Right ventricle myocardium inferior (tissue), 1 donor: ENCODE data around the gene UBLCP1. TPM values are rescaled to one million over a fixed set of nuclear protein-coding genes. Genes with fewer than 3 reads are reported as not detected.
"Not testable (repeated sequence)": the region's sequence is repeated elsewhere in the genome, so short reads cannot be mapped to it uniquely, and the experiment has no call there.

ENCODE experiments used
- ATAC-seq: fragments of 200-7000 bp; cut with Tn5 transposase; one replicate; pipeline ENCODE4 v1.9.1; 2020; ENCODE audit warnings: mild to moderate bottlenecking, moderate library complexity
- DNase-seq: peaks from one replicate; pipeline ENCODE4 v3.0.0; 2021; ENCODE audit errors: missing footprints
- intact Hi-C: fragments of 100-400 bp; cut with DNase I; formaldehyde crosslinking; loops from one replicate; pipeline ENCODE4 v1.11.0; 2022
- long read RNA-seq: library from polyadenylated mRNA; unstranded; transcript quantifications from one replicate; pipeline ENCODE4 v2.0.0, GENCODE V29; 2021
- total RNA-seq: library from RNA; stranded (reverse); fragmentation: NEBNext Ultra II Directional; extraction: Animal tissue kit (Norgen Biotek cat#: 25700); gene quantifications from one replicate; pipeline ENCODE4 v1.2.1, GENCODE V29; 2021
- donor health status: DM: no; HTN: yes; CAD: no; lungs with severe emphysema.

The UBLCP1 gene
- total RNA-seq: 14.6 TPM
- long read RNA-seq, transcript UBLCP1-201 (11 exons, 2,392 nt): major isoform, 7 of 7 reads
- long read RNA-seq, partial matches to known transcripts: 0 of 7 reads
- long read RNA-seq, other reads (novel, unspliced or antisense): 0 of 7 reads

GRCh38 chr5:159262859-159263568 lies at the start of gene UBLCP1:
TSS of gene UBLCP1 (plus strand) at chr5:159263290. CDS start at chr5:159268916, 5,626 bp downstream.
- intact Hi-C loops: loop anchor here (1.0 to 5.0 kb wide), 3 partner anchors 54 to 107 kb away; partner anchors contain the start of gene RNF145
- DNase-seq (peak; percentile 89), ATAC-seq (peak; percentile 93)

- ATAC-seq: no peak
- no peak for DNase-seq
- intact Hi-C loops: no loop called here
Observed at GRCh38 chr5:159214486-159215271, 48.4 kb upstream of the UBLCP1 start.

GRCh38 chr5:159215886-159216285 lies 47.2 kb upstream of the UBLCP1 start:
- intact Hi-C loops: no loop called here
- no peak for DNase-seq
- no peak for ATAC-seq

- DNase-seq: no peak
- ATAC-seq: no peak
- intact Hi-C loops: no loop called here
Observed at GRCh38 chr5:159216454-159216853, 46.6 kb upstream of the UBLCP1 start.

GRCh38 chr5:159217236-159217635 lies 45.9 kb upstream of the UBLCP1 start:
- DNase-seq: no peak
- intact Hi-C loops: no loop called here
- ATAC-seq: no peak

GRCh38 chr5:159218595-159219023 lies 44.5 kb upstream of the UBLCP1 start:
- ATAC-seq: no peak
- intact Hi-C loops: no loop called here
- DNase-seq: no peak

- intact Hi-C loops: no loop called here
Observed at GRCh38 chr5:159220206-159220605, 42.9 kb upstream of the UBLCP1 start.

GRCh38 chr5:159223469-159223868 lies 39.6 kb upstream of the UBLCP1 start:
- ATAC-seq (peak; percentile 64), DNase-seq (no peak)
- intact Hi-C loops: no loop called here

More at GRCh38 chr5:159220206-159220605, 42.9 kb upstream of the UBLCP1 start:
- no peak for ATAC-seq
- no peak for DNase-seq

GRCh38 chr5:159224471-159224870 lies 38.6 kb upstream of the UBLCP1 start:
- intact Hi-C loops: no loop called here
- no peak for DNase-seq
- ATAC-seq: no peak

- no peak for ATAC-seq
- DNase-seq: no peak
- intact Hi-C loops: no loop called here
Observed at GRCh38 chr5:159226451-159226850, 36.6 kb upstream of the UBLCP1 start.

GRCh38 chr5:159227452-159227851 lies 35.6 kb upstream of the UBLCP1 start:
- no peak for ATAC-seq
- intact Hi-C loops: no loop called here

GRCh38 chr5:159228097-159228496 lies 35.0 kb upstream of the UBLCP1 start:
- DNase-seq, ATAC-seq, intact Hi-C loops: not testable (repeated sequence)

More at GRCh38 chr5:159227452-159227851, 35.6 kb upstream of the UBLCP1 start:
- no peak for DNase-seq

GRCh38 chr5:159230657-159231056 lies 32.4 kb upstream of the UBLCP1 start:
- no peak for ATAC-seq
- DNase-seq: no peak
- intact Hi-C loops: no loop called here

GRCh38 chr5:159231167-159231566 lies 31.9 kb upstream of the UBLCP1 start:
- no peak for ATAC-seq
- intact Hi-C loops: no loop called here
- no peak for DNase-seq

GRCh38 chr5:159235871-159236520 lies 27.1 kb upstream of the UBLCP1 start:
- ATAC-seq, DNase-seq, intact Hi-C loops: not testable (repeated sequence)

GRCh38 chr5:159240301-159240870 lies 22.7 kb upstream of the UBLCP1 start:
- ATAC-seq (no peak), DNase-seq (no peak)
- intact Hi-C loops: no loop called here

GRCh38 chr5:159241946-159242552 lies 21.0 kb upstream of the UBLCP1 start:
- no peak for DNase-seq
- ATAC-seq: no peak
- intact Hi-C loops: no loop called here

- intact Hi-C loops: no loop called here
- ATAC-seq: no peak
- DNase-seq: no peak
Observed at GRCh38 chr5:159242656-159243055, 20.4 kb upstream of the UBLCP1 start.
